HG02642 (cell line): Measurements from ENCODE around the gene SLC23A3.

ENCODE experiments used
- ATAC-seq: cut with Tn5 transposase; IDR thresholded peaks from one replicate; pipeline ENCODE4 v1.9.1; 2021; ENCODE audit warnings: mild to moderate bottlenecking; ENCODE audit not compliant: unreplicated experiment, poor library complexity

SLC23A3 gene

GRCh38 chr2:219155054-219155644 lies 14.7 kb downstream of the SLC23A3 start:
- ATAC-seq, result no peak

GRCh38 chr2:219149667-219150066 lies 20.2 kb downstream of the SLC23A3 start:
- no peak for ATAC-seq

- ATAC-seq, result no peak
These were observed 27.5 kb downstream of the SLC23A3 start for GRCh38 chr2:219142329-219142728.

- no peak for ATAC-seq
These were observed 29.1 kb downstream of the SLC23A3 start for GRCh38 chr2:219140722-219141121.

GRCh38 chr2:219133976-219134375 lies 35.9 kb downstream of the SLC23A3 start:
- ATAC-seq, result no peak

- no peak for ATAC-seq
These were observed 38.1 kb downstream of the SLC23A3 start for GRCh38 chr2:219131744-219132143.

GRCh38 chr2:219131327-219131726 lies 38.5 kb downstream of the SLC23A3 start:
- no peak for ATAC-seq

GRCh38 chr2:219129589-219129988 lies 40.2 kb downstream of the SLC23A3 start:
- ATAC-seq, result no peak

GRCh38 chr2:219128396-219128795 lies 41.4 kb downstream of the SLC23A3 start:
- no peak for ATAC-seq

GRCh38 chr2:219127037-219127635 lies 42.7 kb downstream of the SLC23A3 start:
- no peak for ATAC-seq

GRCh38 chr2:219126555-219126954 lies 43.3 kb downstream of the SLC23A3 start:
- ATAC-seq, result no peak

- no peak for ATAC-seq
These were observed 44.0 kb downstream of the SLC23A3 start for GRCh38 chr2:219125886-219126270.

GRCh38 chr2:219125225-219125885 lies 44.5 kb downstream of the SLC23A3 start:
- no peak for ATAC-seq

GRCh38 chr2:219124381-219125110 lies 45.3 kb downstream of the SLC23A3 start:
- ATAC-seq, result no peak

- ATAC-seq, result no peak
These were observed 46.3 kb downstream of the SLC23A3 start for GRCh38 chr2:219123356-219124135.

- ATAC-seq, result no peak
These were observed 47.4 kb downstream of the SLC23A3 start for GRCh38 chr2:219122202-219122980.

- no peak for ATAC-seq
These were observed 49.7 kb downstream of the SLC23A3 start for GRCh38 chr2:219120082-219120481.

- no peak for ATAC-seq
These were observed 50.3 kb downstream of the SLC23A3 start for GRCh38 chr2:219119422-219120043.

- no peak for ATAC-seq
These were observed 51.3 kb downstream of the SLC23A3 start for GRCh38 chr2:219118504-219118903.
